Activated naive CD8-positive, alpha-beta T cell treated with anti-CD3 and anti-CD28 coated beads for 36 hours (primary cell): ENCODE results near the gene GHR. TPM values are rescaled to one million over a fixed set of nuclear protein-coding genes. Genes with fewer than 3 reads are reported as not detected.

Experiments used
- DNase-seq: peaks from one replicate; pipeline ENCODE4 v3.0.0; 2021
- H3K27ac Mint-ChIP-seq: one replicate; pipeline ENCODE4 v1.8.0; 2022; ENCODE audit warnings: mild to moderate bottlenecking, moderate library complexity, mixed read lengths
- H3K27me3 Mint-ChIP-seq: one replicate; pipeline ENCODE4 v1.8.0; 2022; ENCODE audit warnings: mild to moderate bottlenecking, mixed read lengths
- H3K36me3 Mint-ChIP-seq: one replicate; pipeline ENCODE4 v1.8.0; 2021; ENCODE audit warnings: mild to moderate bottlenecking, mixed read lengths
- H3K4me1 Mint-ChIP-seq: one replicate; pipeline ENCODE4 v1.8.0; 2021; ENCODE audit warnings: mixed read lengths
- H3K4me3 Mint-ChIP-seq: one replicate; pipeline ENCODE4 v1.8.0; 2022; ENCODE audit warnings: mild to moderate bottlenecking, moderate library complexity, mixed read lengths
- H3K9me3 Mint-ChIP-seq: one replicate; pipeline ENCODE4 v1.8.0; 2022; ENCODE audit warnings: mixed read lengths
- total RNA-seq, 2 experiments: library from RNA; stranded (reverse); gene quantifications; one replicate each; pipeline ENCODE4 v1.2.3, GENCODE V29; 2021

Gene GHR
- total RNA-seq: not detected

GRCh38 chr5:42423285-42424165 is at the start of gene GHR:
Gene GHR, plus strand, starts transcription at chr5:42423439. Its CDS starts 142,436 bp downstream, at chr5:42565875.
- no peak within 1 kb of the TSS for H3K27ac Mint-ChIP-seq
- peak; percentile 25 for DNase-seq
- no peaks in the 10 kb centered on the region for H3K4me1 Mint-ChIP-seq
- no peaks in the 10 kb centered on the region for H3K36me3 Mint-ChIP-seq
- H3K27me3 Mint-ChIP-seq: peaks cover 23% of the 10 kb centered on the region
- H3K9me3 Mint-ChIP-seq: no peaks in the 10 kb centered on the region
- H3K4me3 Mint-ChIP-seq: no peak within 1 kb of the TSS

GRCh38 chr5:42374679-42375273 is 48.5 kb upstream of the GHR start:
- Mint-ChIP-seq H3K4me3 (no peak overlapping the region), H3K4me1 (no peaks in the 10 kb centered on the region), H3K36me3 (no peaks in the 10 kb centered on the region), H3K27me3 (no peaks in the 10 kb centered on the region), H3K9me3 (peaks cover 2% of the 10 kb centered on the region), H3K27ac (no peak overlapping the region)
- DNase-seq: no peak

GRCh38 chr5:42377496-42377895 is 45.7 kb upstream of the GHR start:
- Mint-ChIP-seq H3K9me3 (peaks cover 2% of the 10 kb centered on the region), H3K27ac (no peak overlapping the region), H3K36me3 (no peaks in the 10 kb centered on the region), H3K27me3 (no peaks in the 10 kb centered on the region), H3K4me1 (no peaks in the 10 kb centered on the region), H3K4me3 (no peak overlapping the region)
- DNase-seq: no peak

GRCh38 chr5:42381973-42382372 is 41.3 kb upstream of the GHR start:
- Mint-ChIP-seq H3K9me3 (no peaks in the 10 kb centered on the region), H3K27me3 (no peaks in the 10 kb centered on the region), H3K36me3 (no peaks in the 10 kb centered on the region), H3K4me1 (no peaks in the 10 kb centered on the region), H3K4me3 (no peak overlapping the region), H3K27ac (no peak overlapping the region)
- DNase-seq: no peak

GRCh38 chr5:42387563-42387962 is 35.7 kb upstream of the GHR start:
- Mint-ChIP-seq H3K9me3 (peaks cover 3% of the 10 kb centered on the region), H3K36me3 (no peaks in the 10 kb centered on the region), H3K4me1 (no peaks in the 10 kb centered on the region), H3K4me3 (no peak overlapping the region), H3K27me3 (no peaks in the 10 kb centered on the region), H3K27ac (no peak overlapping the region)
- no peak for DNase-seq

- no peaks in the 10 kb centered on the region for H3K36me3 Mint-ChIP-seq
- no peak overlapping the region for H3K4me3 Mint-ChIP-seq
- peaks cover 11% of the 10 kb centered on the region for H3K9me3 Mint-ChIP-seq
- no peak overlapping the region for H3K27ac Mint-ChIP-seq
- no peak for DNase-seq
- no peaks in the 10 kb centered on the region for H3K4me1 Mint-ChIP-seq
- H3K27me3 Mint-ChIP-seq: no peaks in the 10 kb centered on the region
Observed at GRCh38 chr5:42390115-42390514, 33.1 kb upstream of the GHR start.

GRCh38 chr5:42392917-42393316 is 30.3 kb upstream of the GHR start:
- Mint-ChIP-seq H3K4me3 (no peak overlapping the region), H3K4me1 (no peaks in the 10 kb centered on the region), H3K36me3 (no peaks in the 10 kb centered on the region), H3K9me3 (peaks cover 11% of the 10 kb centered on the region), H3K27me3 (no peaks in the 10 kb centered on the region), H3K27ac (no peak overlapping the region)
- no peak for DNase-seq

GRCh38 chr5:42396111-42396510 is 27.1 kb upstream of the GHR start:
- no peak for DNase-seq
- Mint-ChIP-seq H3K4me1 (no peaks in the 10 kb centered on the region), H3K9me3 (peaks cover 11% of the 10 kb centered on the region), H3K36me3 (no peaks in the 10 kb centered on the region), H3K27me3 (no peaks in the 10 kb centered on the region), H3K27ac (no peak overlapping the region), H3K4me3 (no peak overlapping the region)

GRCh38 chr5:42397267-42397666 is 26.0 kb upstream of the GHR start:
- Mint-ChIP-seq H3K4me3 (no peak overlapping the region), H3K27me3 (no peaks in the 10 kb centered on the region), H3K36me3 (no peaks in the 10 kb centered on the region), H3K4me1 (no peaks in the 10 kb centered on the region), H3K27ac (no peak overlapping the region), H3K9me3 (peaks cover 8% of the 10 kb centered on the region)
- DNase-seq: no peak

- DNase-seq: no peak
- H3K27ac Mint-ChIP-seq: no peak overlapping the region
- H3K4me3 Mint-ChIP-seq: no peak overlapping the region
- no peaks in the 10 kb centered on the region for H3K9me3 Mint-ChIP-seq
- no peaks in the 10 kb centered on the region for H3K4me1 Mint-ChIP-seq
- no peaks in the 10 kb centered on the region for H3K36me3 Mint-ChIP-seq
- no peaks in the 10 kb centered on the region for H3K27me3 Mint-ChIP-seq
Observed at GRCh38 chr5:42399702-42400101, 23.5 kb upstream of the GHR start.

- no peak overlapping the region for H3K4me3 Mint-ChIP-seq
- H3K27me3 Mint-ChIP-seq: no peaks in the 10 kb centered on the region
- DNase-seq: no peak
- no peak overlapping the region for H3K27ac Mint-ChIP-seq
- no peaks in the 10 kb centered on the region for H3K4me1 Mint-ChIP-seq
- H3K36me3 Mint-ChIP-seq: no peaks in the 10 kb centered on the region
- no peaks in the 10 kb centered on the region for H3K9me3 Mint-ChIP-seq
Observed at GRCh38 chr5:42400474-42400873, 22.8 kb upstream of the GHR start.

- no peaks in the 10 kb centered on the region for H3K27me3 Mint-ChIP-seq
- H3K4me3 Mint-ChIP-seq: no peak overlapping the region
- H3K4me1 Mint-ChIP-seq: no peaks in the 10 kb centered on the region
- no peak overlapping the region for H3K27ac Mint-ChIP-seq
- no peak for DNase-seq
- no peaks in the 10 kb centered on the region for H3K9me3 Mint-ChIP-seq
- no peaks in the 10 kb centered on the region for H3K36me3 Mint-ChIP-seq
Observed at GRCh38 chr5:42403236-42403635, 20.0 kb upstream of the GHR start.

- H3K4me3 Mint-ChIP-seq: no peak overlapping the region
- H3K27me3 Mint-ChIP-seq: no peaks in the 10 kb centered on the region
- no peaks in the 10 kb centered on the region for H3K9me3 Mint-ChIP-seq
- no peak for DNase-seq
- no peak overlapping the region for H3K27ac Mint-ChIP-seq
- H3K4me1 Mint-ChIP-seq: no peaks in the 10 kb centered on the region
- H3K36me3 Mint-ChIP-seq: no peaks in the 10 kb centered on the region
Observed at GRCh38 chr5:42404366-42404765, 18.9 kb upstream of the GHR start.

GRCh38 chr5:42419294-42419693 is 3.9 kb upstream of the GHR start:
- Mint-ChIP-seq H3K9me3 (peaks cover 4% of the 10 kb centered on the region), H3K36me3 (no peaks in the 10 kb centered on the region), H3K4me1 (no peaks in the 10 kb centered on the region), H3K27me3 (peaks cover 6% of the 10 kb centered on the region), H3K27ac (no peak overlapping the region), H3K4me3 (no peak overlapping the region)
- no peak for DNase-seq

GRCh38 chr5:42422656-42423280 is 471 bp upstream of the GHR start:
- Mint-ChIP-seq H3K36me3 (no peaks in the 10 kb centered on the region), H3K9me3 (no peaks in the 10 kb centered on the region), H3K27ac (no peak overlapping the region), H3K4me3 (no peak overlapping the region), H3K4me1 (no peaks in the 10 kb centered on the region), H3K27me3 (peaks cover 20% of the 10 kb centered on the region)
- DNase-seq: no peak
